ENCODE data around the gene TMED1. TPM values are rescaled to one million over a fixed set of nuclear protein-coding genes. Genes with fewer than 3 reads are reported as not detected.
A peak's percentile ranks its signal among the peaks of the same experiment; 100 is the strongest.

TMED1 gene
- total and polyA plus RNA-seq, 9 of the 15 experiments (the other 6 are each of a cell fraction or from before 2014, with no cell fraction given): 0.86 to 30.2 (median 23.5) TPM

GRCh38 chr19:10815969-10816644, 19.9 kb downstream of the TMED1 start:
- no peak for ATAC-seq
- no peak overlapping the region; the same call in 2 of the 3 replicates for H3K27ac ChIP-seq (ENCODE audit: extremely low read depth, low read depth, low read length)
- CTCF ChIA-PET (ENCODE audit: low intra/inter-chr PET ratio): no interaction called here
- no peaks in the 10 kb centered on the region for H3K9me1 ChIP-seq (ENCODE audit: control insufficient read depth, insufficient read depth, low read length)
- H3K9me3 ChIP-seq (replicated peaks; ENCODE audit: control insufficient read depth, insufficient read depth, low read depth, low read length): no peaks in the 10 kb centered on the region
- no peak overlapping the region for H2AFZ ChIP-seq (ENCODE audit: low read depth, low read length)
- POLR2A ChIA-PET: interaction anchor here (0.6 to 1.0 kb wide), 2 partner anchors 9 to 28 kb away, joined by 3 read pairs; no protein-coding TSS in a partner anchor
- peaks cover 88% of the 10 kb centered on the region; the same call in 2 of the 3 replicates for H3K36me3 ChIP-seq (ENCODE audit: control insufficient read depth, insufficient read depth, low read length)
- no peak for DNase-seq (ENCODE audit: extremely low read depth in 1 of 4, low spot score in 3 of 4)
- intact Hi-C loops (cut with micrococcal nuclease) (no loop called here), in situ Hi-C loops (cut with MboI) (no loop called here)
- WGBS (ENCODE audit: insufficient coverage, low coverage, missing lambda C conversion rate): 89% methylated on average over 20 of the region's 21 CpGs
- peak overlapping the region in 1 of 2 experiments; percentile 56; a peak in 2 of 4 replicates for H3K9ac ChIP-seq (ENCODE audit: insufficient read depth in 1 of 2, low read depth in 2 of 2, low read length in 2 of 2)
- peaks cover 8% of the 10 kb centered on the region; the same call in 2 of the 3 replicates for H3K79me2 ChIP-seq (ENCODE audit: control insufficient read depth, insufficient read depth, low read length)
- TF ChIP-seq PHB2 (IDR thresholded peaks at IDR 0.05; ENCODE audit: low read depth) (no peak), POLR2G (IDR thresholded peaks at IDR 0.05; ENCODE audit: low read depth, low read length) (peak; percentile 42)
- H3K4me2 ChIP-seq (ENCODE audit: insufficient read depth, low read length): no peak overlapping the region
- H3K27me3 ChIP-seq (ENCODE audit: control insufficient read depth in 2 of 2, insufficient read depth in 2 of 2, low read length in 2 of 2): no peaks in the 10 kb centered on the region
- H3K4me1 ChIP-seq (replicated peaks in 1 of 2; ENCODE audit: control insufficient read depth in 2 of 2, insufficient read depth in 2 of 2, low read length in 2 of 2): peaks cover 35 to 80% of the 10 kb centered on the region in 2 experiments
- no peak for FAIRE-seq
- H3K4me3 ChIP-seq: no peak overlapping the region
- peaks cover 7% of the 10 kb centered on the region; the same call in 1 of the 2 replicates for H4K20me1 ChIP-seq (replicated peaks; ENCODE audit: control insufficient read depth, insufficient read depth, low read length)
- no TSS peak for BruUV-seq (replicated peaks)

- no peak for DNase-seq (ENCODE audit: extremely low read depth in 1 of 4, low spot score in 3 of 4)
- intact Hi-C loops (cut with micrococcal nuclease): no loop called here
- 88% methylated on average over 8 of the region's 9 CpGs for WGBS (ENCODE audit: insufficient coverage, low coverage, missing lambda C conversion rate)
- ChIA-PET CTCF (ENCODE audit: low intra/inter-chr PET ratio) (no interaction called here), POLR2A (interaction anchor here (0.6 to 1.0 kb wide), 4 partner anchors 9 to 78 kb away, joined by 3 to 4 read pairs (median 4); partner anchors contain the start of gene TMED1)
- Histone ChIP-seq H3K27me3 (ENCODE audit: control insufficient read depth in 2 of 2, insufficient read depth in 2 of 2, low read length in 2 of 2) (no peaks in the 10 kb centered on the region), H2AFZ (ENCODE audit: low read depth, low read length) (no peak overlapping the region), H4K20me1 (replicated peaks; ENCODE audit: control insufficient read depth, insufficient read depth, low read length) (no peaks in the 10 kb centered on the region; the same call in 1 of the 2 replicates), H3K9ac (ENCODE audit: insufficient read depth in 1 of 2, low read depth in 2 of 2, low read length in 2 of 2) (peak overlapping the region in 1 of 2 experiments; percentile 56; a peak in 2 of 4 replicates), H3K4me1 (replicated peaks in 1 of 2; ENCODE audit: control insufficient read depth in 2 of 2, insufficient read depth in 2 of 2, low read length in 2 of 2) (peaks cover 33 to 80% of the 10 kb centered on the region in 2 experiments), H3K9me3 (replicated peaks; ENCODE audit: control insufficient read depth, insufficient read depth, low read depth, low read length) (no peaks in the 10 kb centered on the region), H3K9me1 (ENCODE audit: control insufficient read depth, insufficient read depth, low read length) (no peaks in the 10 kb centered on the region), H3K4me2 (ENCODE audit: insufficient read depth, low read length) (no peak overlapping the region), H3K27ac (ENCODE audit: extremely low read depth, low read depth, low read length) (no peak overlapping the region; the same call in 2 of the 3 replicates), H3K36me3 (ENCODE audit: control insufficient read depth, insufficient read depth, low read length) (peaks cover 88% of the 10 kb centered on the region; the same call in 2 of the 3 replicates), H3K79me2 (ENCODE audit: control insufficient read depth, insufficient read depth, low read length) (peaks cover 8% of the 10 kb centered on the region; the same call in 2 of the 3 replicates), H3K4me3 (no peak overlapping the region)
- in situ Hi-C loops (cut with MboI): no loop called here
- no peak for ATAC-seq
- no TSS peak for BruUV-seq (replicated peaks)
- TF ChIP-seq YY1 (IDR thresholded peaks at IDR 0.05; ENCODE audit: borderline replicate concordance in 1 of 3, control insufficient read depth in 1 of 3, extremely low read depth in 1 of 3, insufficient read depth in 3 of 3, insufficient read length in 1 of 3, insufficient replicate concordance in 2 of 3, low read depth in 1 of 3, low read length in 2 of 3) (peak in 1 of 3 experiments; percentile 50), HLTF (IDR thresholded peaks at IDR 0.05) (no peak)
- FAIRE-seq: no peak
Measured at GRCh38 chr19:10815007-10815536, 20.9 kb downstream of the TMED1 start.

Measured in K562 (cell line).